Tongue (tissue), 2 donors: Measurements from ENCODE around the gene CYP26B1. TPM values are rescaled to one million over a fixed set of nuclear protein-coding genes. Genes with fewer than 3 reads are reported as not detected.
A peak's percentile ranks its signal among the peaks of the same experiment; 100 is the strongest.

Experiments
- DNase-seq: peaks from one replicate; pipeline ENCODE4 v3.0.0-alpha.2; 2015
- total RNA-seq: library from RNA; depleted of rRNA; stranded (reverse); fragments of >200 nt; gene quantifications from one replicate; pipeline ENCODE4 v1.2.3, GENCODE V29; 2014

CYP26B1 gene
- total RNA-seq: 13.8 TPM

GRCh38 chr2:72147303-72147971 lies at the start of gene CYP26B1:
Gene CYP26B1 (minus strand): TSS chr2:72147862. CDS start chr2:72147834, 28 bp downstream.
- peak; percentile 56 for DNase-seq

GRCh38 chr2:72193723-72194122 lies 46.1 kb upstream of the CYP26B1 start:
- no peak for DNase-seq

GRCh38 chr2:72191441-72191840 lies 43.8 kb upstream of the CYP26B1 start:
- DNase-seq: no peak

- DNase-seq: peak; percentile 63
These were observed 37.5 kb upstream of the CYP26B1 start for GRCh38 chr2:72185206-72185605.

- no peak for DNase-seq
These were observed 35.8 kb upstream of the CYP26B1 start for GRCh38 chr2:72183466-72183865.

GRCh38 chr2:72183016-72183415 lies 35.4 kb upstream of the CYP26B1 start:
- no peak for DNase-seq

- DNase-seq: no peak
These were observed 34.9 kb upstream of the CYP26B1 start for GRCh38 chr2:72182547-72182946.

- DNase-seq: no peak
These were observed 34.0 kb upstream of the CYP26B1 start for GRCh38 chr2:72181616-72182015.

- DNase-seq: no peak
These were observed 32.7 kb upstream of the CYP26B1 start for GRCh38 chr2:72180351-72180750.

GRCh38 chr2:72178551-72178950 lies 30.9 kb upstream of the CYP26B1 start:
- no peak for DNase-seq

- DNase-seq: no peak
These were observed 28.6 kb upstream of the CYP26B1 start for GRCh38 chr2:72176281-72176680.

- no peak for DNase-seq
These were observed 28.0 kb upstream of the CYP26B1 start for GRCh38 chr2:72175636-72176035.

- DNase-seq: no peak
These were observed 26.1 kb upstream of the CYP26B1 start for GRCh38 chr2:72173640-72174321.

GRCh38 chr2:72172478-72172877 lies 24.8 kb upstream of the CYP26B1 start:
- no peak for DNase-seq

GRCh38 chr2:72166279-72166678 lies 18.6 kb upstream of the CYP26B1 start:
- DNase-seq: no peak

- no peak for DNase-seq
These were observed 18.1 kb upstream of the CYP26B1 start for GRCh38 chr2:72165792-72166191.

GRCh38 chr2:72162574-72162973 lies 14.9 kb upstream of the CYP26B1 start:
- DNase-seq: no peak

GRCh38 chr2:72159211-72159993 lies 11.7 kb upstream of the CYP26B1 start:
- no peak for DNase-seq

- no peak for DNase-seq
These were observed 10.5 kb upstream of the CYP26B1 start for GRCh38 chr2:72157871-72158771.

- DNase-seq: no peak
These were observed 9.2 kb upstream of the CYP26B1 start for GRCh38 chr2:72156872-72157271.

- DNase-seq: no peak
These were observed 8.1 kb upstream of the CYP26B1 start for GRCh38 chr2:72155737-72156136.

GRCh38 chr2:72155151-72155550 lies 7.5 kb upstream of the CYP26B1 start:
- DNase-seq: no peak
